Adrenal gland (tissue), 5 donors: Measurements from ENCODE around the gene HOXD9.

Experiments used
- POLR2A ChIP-seq, 2 donors: fragments of 450-650 bp; IDR thresholded peaks; one replicate each; pipeline ENCODE4 v1.6.1; 2017; ENCODE audit warnings: antibody characterized with exemption in 2 of 2, mild to moderate bottlenecking in 2 of 2, moderate library complexity in 1 of 2
- TF ChIP-seq, protein P1 (sequence below), 6 experiments: fragments of 450-650 bp in 4 of 6; fragments of 200-600 bp in 2 of 6; sonication (generic) in 1 of 6; IDR thresholded peaks; 1 replicate in 5 of 6; 2 replicates in 1 of 6; pipeline versions ENCODE4 v1.5.1 to v1.8.0; 2016 to 2021; ENCODE audit warnings: antibody characterized with exemption in 6 of 6, mild to moderate bottlenecking in 2 of 6, moderate library complexity in 1 of 6
- donor health status: DM: no; HTN: no; CAD: no.

DNA sequence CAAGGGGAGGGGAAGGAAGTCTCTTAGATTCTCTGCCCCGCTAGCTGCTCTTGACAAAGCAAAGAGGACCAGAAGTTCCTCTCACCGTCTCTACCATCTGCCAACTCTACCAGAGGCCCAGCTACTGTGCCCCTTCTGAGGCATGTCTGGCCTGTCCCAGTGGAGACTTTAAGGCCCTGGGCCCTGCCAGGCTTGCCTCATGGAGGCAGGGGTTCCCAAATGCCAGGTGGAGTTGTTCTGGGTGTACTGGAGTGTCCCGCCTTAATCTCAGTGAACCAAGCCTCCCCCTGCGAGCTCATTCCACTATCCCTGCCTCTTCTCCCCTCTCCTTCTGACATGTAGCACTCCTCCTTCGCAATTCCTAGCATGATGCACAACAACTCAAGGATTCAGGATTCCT, 20.7 kb upstream of the HOXD9 start:
- TF ChIP-seq, protein P1, sequence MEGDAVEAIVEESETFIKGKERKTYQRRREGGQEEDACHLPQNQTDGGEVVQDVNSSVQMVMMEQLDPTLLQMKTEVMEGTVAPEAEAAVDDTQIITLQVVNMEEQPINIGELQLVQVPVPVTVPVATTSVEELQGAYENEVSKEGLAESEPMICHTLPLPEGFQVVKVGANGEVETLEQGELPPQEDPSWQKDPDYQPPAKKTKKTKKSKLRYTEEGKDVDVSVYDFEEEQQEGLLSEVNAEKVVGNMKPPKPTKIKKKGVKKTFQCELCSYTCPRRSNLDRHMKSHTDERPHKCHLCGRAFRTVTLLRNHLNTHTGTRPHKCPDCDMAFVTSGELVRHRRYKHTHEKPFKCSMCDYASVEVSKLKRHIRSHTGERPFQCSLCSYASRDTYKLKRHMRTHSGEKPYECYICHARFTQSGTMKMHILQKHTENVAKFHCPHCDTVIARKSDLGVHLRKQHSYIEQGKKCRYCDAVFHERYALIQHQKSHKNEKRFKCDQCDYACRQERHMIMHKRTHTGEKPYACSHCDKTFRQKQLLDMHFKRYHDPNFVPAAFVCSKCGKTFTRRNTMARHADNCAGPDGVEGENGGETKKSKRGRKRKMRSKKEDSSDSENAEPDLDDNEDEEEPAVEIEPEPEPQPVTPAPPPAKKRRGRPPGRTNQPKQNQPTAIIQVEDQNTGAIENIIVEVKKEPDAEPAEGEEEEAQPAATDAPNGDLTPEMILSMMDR (IDR thresholded peaks at IDR 0.05) = no peak
- no peak for TF ChIP-seq POLR2A (IDR thresholded peaks at IDR 0.05)
